ENCODE data around the gene SNAI1. TPM values are rescaled to one million over a fixed set of nuclear protein-coding genes. Genes with fewer than 3 reads are reported as not detected.

SNAI1 gene
- total and polyA plus RNA-seq, 2 donors (not counting 3 experiments of a cell fraction or from before 2014, with no cell fraction given), result 10.8 to 13.4 TPM

DNA sequence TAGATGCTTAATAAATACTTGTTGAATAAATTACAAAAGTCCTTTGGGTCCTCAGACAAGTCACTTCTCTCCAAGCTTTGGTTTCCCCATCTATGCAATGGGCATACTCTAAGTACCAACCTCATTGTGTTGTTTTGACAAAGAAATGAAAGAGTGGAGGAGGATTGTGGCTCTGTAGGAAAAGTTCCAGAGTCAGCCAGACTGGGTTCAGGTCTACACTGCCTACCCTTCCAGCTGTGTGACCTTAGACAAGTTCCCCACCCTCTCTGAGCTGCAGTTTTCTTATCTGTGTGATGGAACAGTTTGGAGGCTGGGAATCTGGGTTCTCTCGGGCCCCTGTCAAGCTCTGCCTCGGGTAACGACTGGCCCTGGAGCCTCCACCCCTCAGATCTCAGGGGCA is 53.9 kb downstream of the SNAI1 start:
- Histone ChIP-seq H3K9me3 (replicated peaks; ENCODE audit: control insufficient read depth, insufficient read depth, low read length) (no peaks in the 10 kb centered on the region), H3K27me3 (ENCODE audit: control insufficient read depth in 2 of 2, insufficient read depth in 2 of 2, low read length in 2 of 2) (no peaks in the 10 kb centered on the region), H3K79me2 (ENCODE audit: control insufficient read depth, insufficient read depth, low read length) (no peaks in the 10 kb centered on the region), H4K20me1 (replicated peaks; ENCODE audit: control insufficient read depth, extremely low read depth, insufficient read depth, low read length) (no peaks in the 10 kb centered on the region), H3K4me3 (replicated peaks in 1 of 3; ENCODE audit: insufficient read depth in 1 of 3, low read depth in 1 of 3, low read length in 3 of 3) (no peak overlapping the region), H3K9me1 (replicated peaks; ENCODE audit: control insufficient read depth, extremely low read depth, insufficient read depth, low read length) (no peaks in the 10 kb centered on the region), H3K36me3 (ENCODE audit: control insufficient read depth in 2 of 2, extremely low read depth in 1 of 2, insufficient read depth in 2 of 2, low read length in 2 of 2) (no peaks in the 10 kb centered on the region), H3K27ac (ENCODE audit: insufficient read depth, low read depth, low read length) (no peak overlapping the region), H3K9ac (replicated peaks; ENCODE audit: extremely low read depth, insufficient read depth, low read length) (no peak overlapping the region), H3K4me2 (ENCODE audit: insufficient read depth, low read length) (no peak overlapping the region), H2AFZ (ENCODE audit: low read depth, low read length) (no peak overlapping the region), H3K4me1 (ENCODE audit: control insufficient read depth, extremely low read depth, insufficient read depth, low read length) (peaks cover 17% of the 10 kb centered on the region)
- dilution Hi-C loops (cut with MboI; ENCODE audit: extremely low pct_ligation_motif_present, low sequenced_read_pairs) (no loop called here), intact Hi-C loops (cut with micrococcal nuclease) (loop anchor here (10.0 kb wide), 1 partner anchor 472 kb away; the partner anchor contains the start of gene PTGIS)
- no peak for DNase-seq (ENCODE audit: low read depth, low spot score)
- CTCF ChIA-PET, result interaction anchor here (0.9 to 4.4 kb wide), 4 partner anchors 10 to 58 kb away, joined by 3 to 30 read pairs (median 10); no protein-coding TSS in a partner anchor
- no peak for FAIRE-seq
- BruUV-seq (replicated peaks), result no TSS peak
- POLR2A ChIA-PET, result no interaction called here
- no peak for TF ChIP-seq FOS (IDR thresholded peaks at IDR 0.05; ENCODE audit: borderline replicate concordance, insufficient read depth, low read length)
- TF ChIP-seq GATA2 (IDR thresholded peaks at IDR 0.05; ENCODE audit: insufficient read depth, insufficient read length, low read depth, low read length), result no peak
- TF ChIP-seq POLR2A (IDR thresholded peaks at IDR 0.05; ENCODE audit: low read depth, low read length), result no peak
- TF ChIP-seq EZH2 (IDR thresholded peaks at IDR 0.05; ENCODE audit: borderline replicate concordance, low read depth, low read length, severe bottlenecking), result no peak
- TF ChIP-seq POLR2AphosphoS5 (IDR thresholded peaks at IDR 0.05; ENCODE audit: insufficient read depth, low read depth, low read length), result no peak
- TF ChIP-seq JUN (IDR thresholded peaks at IDR 0.05; ENCODE audit: borderline replicate concordance, insufficient read depth, insufficient read length, low read depth), result no peak
- TF ChIP-seq, protein P1, sequence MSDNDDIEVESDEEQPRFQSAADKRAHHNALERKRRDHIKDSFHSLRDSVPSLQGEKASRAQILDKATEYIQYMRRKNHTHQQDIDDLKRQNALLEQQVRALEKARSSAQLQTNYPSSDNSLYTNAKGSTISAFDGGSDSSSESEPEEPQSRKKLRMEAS (IDR thresholded peaks at IDR 0.05; ENCODE audit: insufficient read depth, insufficient read length), result no peak
- no peak for TF ChIP-seq MYC (IDR thresholded peaks at IDR 0.05; ENCODE audit: low read depth, low read length)
- TF ChIP-seq, protein P2, sequence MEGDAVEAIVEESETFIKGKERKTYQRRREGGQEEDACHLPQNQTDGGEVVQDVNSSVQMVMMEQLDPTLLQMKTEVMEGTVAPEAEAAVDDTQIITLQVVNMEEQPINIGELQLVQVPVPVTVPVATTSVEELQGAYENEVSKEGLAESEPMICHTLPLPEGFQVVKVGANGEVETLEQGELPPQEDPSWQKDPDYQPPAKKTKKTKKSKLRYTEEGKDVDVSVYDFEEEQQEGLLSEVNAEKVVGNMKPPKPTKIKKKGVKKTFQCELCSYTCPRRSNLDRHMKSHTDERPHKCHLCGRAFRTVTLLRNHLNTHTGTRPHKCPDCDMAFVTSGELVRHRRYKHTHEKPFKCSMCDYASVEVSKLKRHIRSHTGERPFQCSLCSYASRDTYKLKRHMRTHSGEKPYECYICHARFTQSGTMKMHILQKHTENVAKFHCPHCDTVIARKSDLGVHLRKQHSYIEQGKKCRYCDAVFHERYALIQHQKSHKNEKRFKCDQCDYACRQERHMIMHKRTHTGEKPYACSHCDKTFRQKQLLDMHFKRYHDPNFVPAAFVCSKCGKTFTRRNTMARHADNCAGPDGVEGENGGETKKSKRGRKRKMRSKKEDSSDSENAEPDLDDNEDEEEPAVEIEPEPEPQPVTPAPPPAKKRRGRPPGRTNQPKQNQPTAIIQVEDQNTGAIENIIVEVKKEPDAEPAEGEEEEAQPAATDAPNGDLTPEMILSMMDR (IDR thresholded peaks at IDR 0.05; ENCODE audit: extremely low read depth in 1 of 2, insufficient read depth in 1 of 2, low read depth in 1 of 2, low read length in 2 of 2), result no peak
